Stimulated activated CD4-positive, alpha-beta T cell treated with anti-CD3 and anti-CD28 coated beads, Interleukin-2, amount 100 ng/mL, for 4 hours (primary cell): Measurements from ENCODE around the gene SSR1.

ENCODE experiments used
- DNase-seq: peaks from one replicate; pipeline ENCODE4 v3.0.0-alpha.2; 2020; ENCODE audit warnings: low read depth

Gene SSR1

DNA sequence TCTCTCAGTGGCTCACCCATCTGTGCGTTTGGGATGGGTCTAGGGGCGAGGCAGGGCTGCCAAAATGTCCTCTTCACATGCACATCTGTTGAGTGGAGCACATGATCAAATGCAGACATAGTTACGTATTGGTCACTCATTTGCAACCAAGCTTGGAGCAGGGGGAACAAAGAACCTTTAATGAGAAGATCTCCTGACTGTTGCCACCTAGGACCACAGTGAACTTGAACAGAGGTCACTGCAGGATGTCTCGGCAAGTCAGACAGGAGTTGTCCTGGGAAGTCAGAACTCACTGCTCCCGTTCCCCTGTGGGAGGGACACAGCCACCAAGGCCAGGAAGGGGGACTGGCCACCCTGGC is 73.4 kb downstream of the SSR1 start:
- DNase-seq = no peak

DNA sequence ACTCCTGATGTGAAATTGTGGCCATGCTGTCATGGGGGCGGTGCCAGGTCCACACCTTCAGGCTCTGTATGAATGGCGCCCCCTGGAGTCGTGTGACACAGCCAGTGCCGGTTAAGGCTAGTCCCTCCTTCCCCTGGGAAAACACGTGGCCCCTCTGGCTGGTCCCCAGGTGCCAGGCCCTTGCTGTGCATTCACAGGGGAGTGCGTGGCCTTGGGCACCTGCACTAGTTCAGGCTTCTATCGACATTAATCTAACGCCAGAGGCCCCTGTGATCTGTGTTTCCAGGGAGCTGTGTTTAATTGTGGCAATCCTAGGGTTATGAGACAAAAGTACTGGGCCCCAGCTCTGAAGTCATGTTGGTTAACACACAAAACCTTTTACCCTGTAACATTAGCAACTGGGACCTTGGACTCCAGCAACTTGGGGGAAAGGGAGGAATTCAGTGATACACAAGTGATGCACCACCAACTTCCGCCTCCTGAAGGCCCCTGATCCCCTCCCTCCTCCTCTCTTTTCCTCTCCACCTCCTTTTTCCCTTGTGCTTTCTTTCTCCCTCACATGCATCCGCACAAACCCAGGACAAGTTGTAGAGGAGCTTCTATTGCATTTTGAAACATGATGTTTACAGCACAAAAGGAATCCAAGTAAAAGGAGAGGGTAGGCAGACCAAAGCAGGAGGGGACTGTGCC is 74.0 kb downstream of the SSR1 start:
- DNase-seq = peak; percentile 65

DNA sequence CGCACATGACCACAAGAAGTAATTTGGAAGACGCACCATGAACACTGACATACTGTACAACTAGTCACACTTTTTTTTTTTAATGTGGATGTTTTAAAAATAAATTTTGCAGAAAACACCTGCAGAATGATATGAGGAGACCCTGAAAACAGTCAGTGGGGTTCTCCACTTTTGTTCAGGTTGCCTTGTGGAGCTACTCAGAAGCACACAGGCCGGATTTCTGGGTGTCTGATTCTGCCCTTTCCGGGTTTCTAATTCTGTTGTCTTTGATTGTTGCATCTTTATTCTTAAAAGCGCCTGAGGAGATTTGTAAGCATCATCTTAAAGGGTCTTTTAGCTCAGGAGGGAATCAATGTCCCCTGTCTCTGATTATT is 74.5 kb downstream of the SSR1 start:
- no peak for DNase-seq

DNA sequence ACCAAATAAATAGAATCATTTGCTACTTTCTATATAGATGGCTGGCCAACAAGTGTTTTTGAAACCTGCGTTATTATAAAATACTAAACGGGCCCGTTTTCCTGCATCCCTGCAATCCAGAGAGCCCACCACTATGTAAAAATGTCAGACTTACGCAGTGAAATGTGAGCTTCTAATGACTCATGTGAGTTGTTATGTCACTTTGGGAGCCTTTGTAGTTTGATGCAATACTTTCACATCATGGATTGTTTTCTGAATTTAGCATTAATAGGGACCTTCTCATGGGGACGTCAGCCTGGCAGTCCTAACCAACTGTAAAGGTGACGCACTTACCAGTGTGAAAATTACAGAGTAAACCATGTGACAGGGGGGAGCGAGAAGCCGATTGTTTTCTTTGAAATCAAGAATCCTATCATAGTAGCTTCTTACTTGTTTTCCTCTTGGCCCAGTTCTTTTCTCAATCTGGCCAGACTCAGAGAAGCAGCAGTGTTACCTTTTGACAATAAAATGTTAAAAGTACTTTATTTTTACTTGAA is 75.3 kb downstream of the SSR1 start:
- DNase-seq = no peak

DNA sequence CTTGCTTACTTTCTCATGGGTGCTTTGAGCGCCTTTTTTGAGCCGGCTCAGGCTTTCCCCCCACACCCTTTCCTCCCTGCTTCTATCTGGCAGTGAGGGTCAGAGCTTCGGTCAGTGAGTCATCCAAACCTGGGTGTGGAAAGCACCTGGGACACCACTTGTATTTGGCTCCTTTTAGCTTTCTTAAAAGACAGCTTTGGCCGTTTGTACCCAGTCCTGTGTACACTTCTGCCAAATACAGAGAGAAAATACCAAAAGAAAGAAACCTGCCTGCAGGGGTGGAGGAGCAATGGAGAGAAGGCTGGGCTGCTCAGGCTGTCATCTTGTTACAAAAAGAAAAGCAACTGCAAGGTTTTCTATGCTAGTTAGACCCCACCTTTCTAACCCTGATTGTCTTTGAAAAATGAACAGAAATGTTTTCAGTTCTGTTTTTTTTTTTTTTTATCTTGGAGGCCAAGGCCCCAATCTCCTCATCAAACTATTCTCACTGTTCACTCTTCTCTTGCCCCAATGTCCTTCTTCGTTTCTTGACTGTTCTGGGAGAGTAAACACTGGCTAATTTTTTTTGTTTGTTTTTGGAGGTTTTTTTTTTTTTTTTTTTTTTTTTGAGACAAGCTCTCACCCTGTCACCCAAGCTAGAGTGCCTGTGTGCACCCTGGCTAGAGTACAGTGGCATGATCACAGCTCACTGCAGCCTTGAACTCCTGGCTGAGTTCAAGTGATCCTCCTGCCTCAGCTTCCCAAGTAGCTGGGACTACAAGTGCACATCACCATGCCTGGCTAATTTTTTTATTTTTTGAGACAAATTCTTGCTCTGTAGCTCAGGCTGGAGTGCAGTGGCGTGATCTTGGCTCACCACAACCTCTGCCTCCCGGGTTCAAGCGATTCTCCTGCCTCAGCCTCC is 76.4 kb downstream of the SSR1 start:
- DNase-seq = no peak

DNA sequence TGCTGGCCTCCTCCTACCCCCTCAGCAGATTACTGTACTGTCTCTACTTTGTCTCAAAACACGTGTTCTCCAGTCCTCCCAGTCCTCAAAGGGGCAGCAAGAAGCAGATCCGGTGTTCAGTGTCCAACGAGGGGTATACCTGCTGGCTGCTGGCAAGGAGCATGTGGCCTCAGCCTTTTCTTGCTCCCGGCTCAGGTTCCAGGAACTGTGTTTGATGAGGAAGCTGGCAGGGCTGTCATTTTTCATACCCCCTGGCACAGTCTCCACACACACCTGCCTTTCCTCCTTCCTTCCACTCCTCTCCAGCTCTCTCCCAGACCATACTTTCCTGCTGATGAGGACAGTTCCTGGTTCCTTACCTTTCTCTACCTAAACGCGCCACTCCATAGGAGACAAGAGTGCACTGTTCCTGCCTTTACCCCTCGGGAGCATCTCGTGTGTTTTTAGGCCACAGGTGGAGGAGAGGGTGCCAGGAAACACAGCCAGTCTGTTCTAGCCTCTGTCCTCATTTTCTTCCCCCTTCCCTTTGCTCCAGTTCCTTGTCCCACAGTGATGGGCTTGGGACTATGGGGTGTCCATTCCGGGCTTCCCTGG is 77.2 kb downstream of the SSR1 start:
- DNase-seq = no peak

DNA sequence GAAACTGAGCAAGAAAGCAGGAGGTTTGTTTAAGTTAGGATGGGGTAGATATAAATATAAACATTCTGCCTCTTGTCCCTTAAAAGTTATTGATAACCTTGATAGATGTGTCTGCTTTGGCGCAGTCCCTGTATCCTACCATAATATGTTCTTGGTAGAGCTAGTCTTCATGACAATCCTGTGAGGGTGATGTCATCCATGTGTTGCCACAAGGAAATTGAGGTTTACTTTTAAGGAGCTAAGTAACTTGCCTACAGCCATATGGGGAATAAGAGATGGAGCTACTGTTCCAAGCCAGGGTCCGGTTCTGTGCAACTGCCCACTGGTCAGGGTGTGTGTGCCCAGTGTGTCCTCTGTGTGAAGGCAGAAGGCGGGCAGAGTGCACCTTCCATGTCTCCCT is 78.5 kb downstream of the SSR1 start:
- no peak for DNase-seq

DNA sequence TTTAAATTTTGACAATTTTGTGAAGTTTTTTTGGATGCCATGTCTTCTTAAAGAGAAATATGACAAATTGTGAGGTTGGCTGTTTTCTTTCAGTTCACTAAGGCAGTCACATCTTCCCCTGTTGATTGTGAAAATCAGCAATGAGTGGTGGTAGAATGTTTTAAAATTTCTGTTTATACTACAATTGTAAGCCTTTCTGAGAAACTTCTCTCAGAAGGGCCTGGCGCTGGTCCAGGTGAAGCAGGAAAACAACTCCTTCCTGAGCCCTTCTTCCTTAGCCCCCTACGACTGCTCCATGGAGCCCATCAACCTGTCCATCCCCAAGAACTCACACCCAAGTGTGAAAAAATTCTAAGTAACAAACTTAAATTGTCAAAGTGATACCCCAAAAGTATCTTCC is 80.6 kb downstream of the SSR1 start:
- DNase-seq = no peak

DNA sequence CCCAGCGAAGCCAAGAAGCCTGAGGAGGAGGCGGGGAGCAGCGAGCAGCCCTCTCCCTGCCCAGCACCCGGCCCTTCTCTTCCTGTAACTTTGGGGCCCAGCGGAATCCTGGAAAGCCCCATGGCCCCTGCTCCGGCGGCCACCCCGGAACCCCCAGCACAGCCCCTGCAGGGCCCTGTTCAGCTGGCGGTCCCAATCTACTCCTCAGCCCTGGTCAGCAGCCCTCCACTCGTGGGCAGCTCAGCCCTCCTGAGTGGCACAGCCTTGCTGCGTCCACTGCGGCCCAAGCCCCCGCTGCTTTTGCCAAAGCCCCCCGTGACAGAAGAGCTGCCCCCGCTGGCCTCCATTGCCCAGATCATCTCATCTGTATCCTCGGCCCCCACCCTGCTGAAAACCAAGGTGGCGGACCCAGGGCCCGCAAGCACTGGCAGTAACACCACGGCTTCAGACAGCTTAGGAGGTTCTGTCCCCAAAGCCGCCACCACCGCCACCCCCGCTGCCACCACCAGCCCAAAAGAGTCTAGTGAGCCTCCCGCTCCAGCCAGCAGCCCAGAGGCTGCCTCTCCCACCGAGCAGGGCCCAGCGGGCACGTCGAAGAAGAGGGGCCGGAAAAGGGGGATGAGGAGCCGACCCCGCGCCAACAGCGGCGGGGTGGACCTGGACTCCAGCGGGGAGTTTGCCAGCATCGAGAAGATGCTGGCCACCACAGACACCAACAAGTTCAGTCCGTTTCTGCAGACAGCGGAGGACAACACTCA is 81.9 kb downstream of the SSR1 start:
- DNase-seq = no peak

DNA sequence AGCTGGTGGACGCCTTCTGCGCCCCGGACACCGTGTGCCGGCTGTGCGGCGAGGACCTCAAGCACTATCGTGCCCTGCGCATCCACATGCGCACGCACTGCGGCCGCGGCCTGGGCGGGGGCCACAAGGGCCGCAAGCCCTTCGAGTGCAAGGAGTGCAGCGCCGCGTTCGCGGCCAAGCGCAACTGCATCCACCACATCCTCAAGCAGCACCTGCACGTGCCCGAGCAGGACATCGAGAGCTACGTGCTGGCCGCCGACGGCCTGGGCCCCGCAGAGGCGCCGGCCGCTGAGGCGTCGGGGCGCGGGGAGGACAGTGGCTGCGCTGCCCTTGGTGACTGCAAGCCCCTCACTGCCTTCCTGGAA is 82.7 kb downstream of the SSR1 start:
- no peak for DNase-seq

DNA sequence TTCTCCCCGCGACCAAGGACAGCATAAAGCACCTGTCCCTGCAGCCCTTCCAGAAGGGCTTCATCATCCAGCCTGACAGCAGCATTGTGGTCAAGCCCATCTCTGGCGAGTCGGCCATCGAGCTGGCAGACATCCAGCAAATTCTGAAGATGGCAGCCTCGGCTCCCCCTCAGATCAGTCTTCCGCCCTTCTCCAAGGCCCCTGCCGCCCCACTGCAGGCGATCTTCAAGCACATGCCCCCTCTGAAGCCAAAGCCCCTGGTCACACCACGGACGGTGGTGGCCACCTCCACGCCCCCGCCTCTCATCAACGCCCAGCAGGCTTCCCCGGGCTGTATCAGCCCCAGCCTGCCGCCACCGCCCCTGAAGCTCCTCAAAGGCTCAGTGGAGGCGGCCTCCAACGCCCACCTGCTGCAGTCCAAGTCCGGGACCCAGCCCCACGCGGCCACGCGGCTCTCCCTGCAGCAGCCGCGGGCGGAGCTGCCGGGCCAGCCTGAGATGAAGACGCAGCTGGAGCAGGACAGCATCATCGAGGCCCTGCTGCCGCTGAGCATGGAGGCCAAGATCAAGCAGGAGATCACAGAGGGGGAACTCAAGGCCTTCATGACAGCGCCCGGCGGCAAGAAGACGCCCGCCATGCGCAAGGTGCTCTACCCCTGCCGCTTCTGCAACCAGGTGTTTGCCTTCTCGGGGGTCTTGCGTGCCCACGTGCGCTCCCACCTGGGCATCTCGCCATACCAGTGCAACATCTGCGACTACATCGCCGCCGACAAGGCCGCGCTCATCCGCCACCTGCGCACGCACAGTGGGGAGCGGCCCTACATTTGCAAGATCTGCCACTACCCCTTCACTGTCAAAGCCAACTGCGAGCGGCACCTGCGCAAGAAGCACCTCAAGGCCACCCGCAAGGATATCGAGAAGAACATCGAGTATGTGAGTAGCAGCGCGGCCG is 83.3 kb downstream of the SSR1 start:
- DNase-seq = no peak

DNA sequence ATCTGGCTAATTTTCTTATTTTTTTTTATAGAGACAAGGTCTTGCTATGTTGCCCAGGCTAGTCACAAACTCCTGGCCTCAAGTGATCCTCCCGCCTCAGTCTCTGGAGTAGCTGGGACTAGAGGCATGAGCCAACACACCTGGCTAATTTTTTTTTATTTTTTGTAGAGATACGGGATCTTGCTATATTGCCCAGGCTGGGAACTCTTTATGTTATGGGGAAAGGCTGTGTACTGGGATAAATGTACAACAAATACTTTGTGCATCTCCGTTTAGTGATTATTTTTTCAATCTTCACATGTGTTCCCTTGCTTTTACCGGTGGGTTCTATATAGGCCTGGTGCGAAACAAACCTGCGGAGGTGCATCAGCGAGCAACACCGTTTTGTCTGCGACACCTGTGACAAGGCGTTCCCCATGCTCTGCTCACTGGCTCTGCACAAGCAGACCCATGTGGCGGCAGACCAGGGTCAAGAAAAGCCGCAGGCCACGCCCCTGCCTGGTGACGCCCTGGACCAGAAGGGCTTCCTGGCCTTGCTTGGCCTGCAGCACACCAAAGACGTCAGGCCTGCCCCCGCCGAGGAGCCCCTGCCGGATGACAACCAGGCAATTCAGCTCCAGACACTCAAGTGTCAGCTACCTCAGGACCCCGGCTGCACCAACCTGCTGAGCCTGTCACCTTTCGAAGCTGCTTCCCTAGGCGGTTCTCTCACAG is 84.2 kb downstream of the SSR1 start:
- DNase-seq = no peak

DNA sequence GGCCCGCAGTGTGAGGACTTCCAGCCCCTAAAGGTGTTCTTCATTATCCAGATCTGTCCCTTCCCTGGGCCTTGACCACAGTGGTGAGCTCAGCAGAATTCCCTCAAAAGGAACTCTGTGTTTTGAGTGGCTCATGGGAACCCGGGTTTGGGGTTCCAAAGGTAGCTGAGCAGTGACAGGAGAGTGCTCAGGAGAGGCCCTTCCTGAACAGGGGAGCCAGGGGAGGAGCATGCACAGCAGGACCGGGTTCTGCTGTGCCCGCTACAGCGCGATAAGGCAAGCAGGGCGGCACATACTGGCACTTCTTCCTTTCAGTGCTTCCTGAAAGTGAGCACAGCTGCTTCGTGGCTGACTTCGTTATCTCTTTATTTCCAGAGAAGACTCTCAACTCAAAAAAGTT is 88.3 kb downstream of the SSR1 start:
- no peak for DNase-seq

DNA sequence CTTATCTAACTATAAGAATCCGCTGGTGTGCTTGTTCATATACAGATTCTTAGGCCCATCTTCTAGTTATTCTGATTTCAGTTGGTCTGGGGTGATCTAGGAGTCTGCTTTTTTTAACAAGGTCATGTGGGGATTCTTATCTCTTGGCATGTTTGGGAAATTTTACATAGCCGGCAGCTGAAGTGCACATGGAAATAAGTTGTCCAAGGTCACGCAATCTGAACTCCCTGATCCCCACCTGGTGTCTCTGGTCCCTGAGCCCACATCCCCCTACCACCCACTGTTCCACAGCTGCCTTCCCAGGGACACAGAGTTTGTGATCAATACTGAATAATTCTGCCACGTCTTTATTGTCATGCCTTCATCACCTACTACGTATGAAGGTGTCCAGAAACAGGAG is 90.8 kb downstream of the SSR1 start:
- DNase-seq = no peak

DNA sequence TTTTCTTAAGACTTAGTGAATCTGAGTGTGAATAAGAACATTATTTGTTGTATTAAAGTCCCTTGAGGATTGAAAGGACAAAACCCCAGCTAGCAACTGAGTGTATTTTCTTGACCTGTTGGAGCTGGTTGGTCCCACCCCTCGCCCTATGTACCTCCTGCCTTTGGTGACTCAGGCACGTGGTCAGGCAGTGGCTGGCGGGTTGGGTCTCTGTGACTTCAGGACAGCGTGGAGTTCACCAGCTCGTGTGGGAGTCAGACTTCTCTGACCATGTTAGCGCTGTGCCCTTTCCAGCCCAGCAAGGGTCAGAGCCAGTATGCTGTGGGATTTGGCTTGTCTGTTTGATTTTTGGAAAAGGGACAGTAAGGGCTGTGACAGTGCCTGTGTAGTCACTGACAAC is 93.7 kb downstream of the SSR1 start:
- no peak for DNase-seq

DNA sequence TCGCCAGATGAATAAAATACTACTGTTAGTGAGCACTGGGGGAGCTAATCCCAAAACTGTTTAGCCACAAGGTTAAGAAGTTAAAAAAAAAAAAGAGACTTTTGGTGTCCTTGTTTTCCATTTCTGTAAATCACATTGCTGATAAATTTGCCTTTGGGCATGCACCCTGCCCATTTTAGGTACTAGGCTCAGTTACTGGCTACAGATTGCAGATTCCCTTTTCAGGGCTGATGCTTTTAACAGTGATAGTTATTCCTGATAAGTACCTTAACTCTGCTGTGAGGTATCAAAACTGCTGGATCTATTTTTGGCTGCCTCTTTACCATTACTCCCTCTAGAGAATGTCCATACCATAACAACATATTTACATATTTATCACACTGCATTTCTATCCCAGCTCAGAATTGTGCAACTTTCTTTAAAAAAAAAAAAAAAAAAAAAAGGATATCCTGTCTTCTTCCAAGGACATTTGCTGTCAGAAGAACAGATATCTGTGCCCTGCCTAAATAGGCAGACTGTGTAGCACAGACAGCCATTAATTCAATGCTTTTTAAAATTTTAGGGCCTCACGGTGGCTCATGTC is 94.5 kb downstream of the SSR1 start:
- no peak for DNase-seq
